HG03095 (cell line): ENCODE measurements around the gene TMEM80.

Experiments used
- ATAC-seq: cut with Tn5 transposase; IDR thresholded peaks from one replicate; pipeline ENCODE4 v1.9.1; 2021; ENCODE audit warnings: moderate library complexity; ENCODE audit not compliant: unreplicated experiment

TMEM80 gene

GRCh38 chr11:699116-699508 is 3.5 kb downstream of the TMEM80 start:
- no peak for ATAC-seq

GRCh38 chr11:699753-700152 is 4.1 kb downstream of the TMEM80 start:
- ATAC-seq = no peak

- no peak for ATAC-seq
These were observed 6.3 kb downstream of the TMEM80 start for GRCh38 chr11:701741-702461.

DNA sequence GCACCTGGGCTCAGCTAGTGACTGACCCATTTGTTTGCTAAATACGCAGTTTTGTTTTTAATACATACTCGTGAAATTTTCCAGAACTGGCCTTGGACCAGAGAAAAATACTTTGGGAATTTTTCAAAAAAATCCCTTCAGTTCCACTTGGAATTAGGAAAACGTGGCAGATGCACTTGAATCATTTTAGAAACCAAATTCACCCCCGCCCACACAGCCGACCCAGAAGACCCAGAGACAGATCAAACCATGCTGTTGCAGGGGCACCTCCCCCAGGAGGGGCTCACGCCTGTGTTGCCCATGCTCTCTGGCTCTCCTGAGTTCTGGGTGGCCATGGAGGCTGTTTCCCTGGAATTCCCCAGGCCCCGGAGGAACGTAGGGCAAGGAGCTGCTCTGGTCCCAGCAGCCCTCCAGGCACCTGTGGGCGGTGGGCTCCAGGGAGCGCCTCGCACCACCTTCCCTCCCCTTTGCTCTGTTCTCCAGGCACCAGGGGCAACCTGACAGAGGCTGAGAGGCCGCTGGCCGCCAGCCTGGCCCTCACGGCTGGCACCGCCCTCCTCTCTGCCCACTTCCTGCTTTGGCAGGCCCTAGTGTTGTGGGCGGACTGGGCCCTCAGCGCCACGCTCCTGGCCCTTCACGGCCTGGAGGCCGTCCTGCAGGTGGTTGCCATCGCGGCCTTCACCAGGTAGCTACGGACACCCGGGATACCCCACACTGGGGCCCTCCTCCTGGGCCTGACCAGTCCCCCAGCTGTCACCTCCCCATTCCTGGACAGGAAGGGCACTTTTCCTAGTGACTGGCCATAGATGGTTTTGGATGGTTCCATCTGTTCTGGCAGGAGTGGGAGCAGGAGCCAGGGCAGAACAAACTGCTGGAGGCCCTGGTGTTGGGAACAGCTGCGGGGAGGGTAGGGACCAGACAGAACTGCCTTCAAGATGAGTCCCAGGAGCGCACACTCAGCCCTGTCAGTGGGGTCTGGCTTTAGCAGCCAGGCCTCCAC is 7.1 kb downstream of the TMEM80 start:
- no peak for ATAC-seq

DNA sequence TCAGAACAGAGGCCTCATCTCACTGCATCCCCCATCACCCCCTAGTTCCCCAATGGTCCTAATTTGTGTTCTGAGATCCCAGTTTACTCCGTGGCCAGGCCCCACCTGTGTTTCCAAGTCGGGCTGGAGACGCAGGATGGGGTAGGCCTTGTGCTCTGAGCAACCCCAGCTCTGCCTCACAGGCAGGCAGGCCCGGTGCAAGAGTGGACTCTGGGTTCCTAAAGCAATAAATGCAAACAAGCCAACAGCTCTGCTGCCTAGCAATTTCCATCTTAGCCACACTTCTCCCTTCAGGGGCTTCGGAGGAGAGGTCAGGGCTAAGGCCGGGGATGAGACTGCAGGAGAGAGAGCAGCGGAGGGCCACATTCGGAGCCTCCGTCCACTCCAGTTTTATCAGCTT is 7.9 kb downstream of the TMEM80 start:
- no peak for ATAC-seq

DNA sequence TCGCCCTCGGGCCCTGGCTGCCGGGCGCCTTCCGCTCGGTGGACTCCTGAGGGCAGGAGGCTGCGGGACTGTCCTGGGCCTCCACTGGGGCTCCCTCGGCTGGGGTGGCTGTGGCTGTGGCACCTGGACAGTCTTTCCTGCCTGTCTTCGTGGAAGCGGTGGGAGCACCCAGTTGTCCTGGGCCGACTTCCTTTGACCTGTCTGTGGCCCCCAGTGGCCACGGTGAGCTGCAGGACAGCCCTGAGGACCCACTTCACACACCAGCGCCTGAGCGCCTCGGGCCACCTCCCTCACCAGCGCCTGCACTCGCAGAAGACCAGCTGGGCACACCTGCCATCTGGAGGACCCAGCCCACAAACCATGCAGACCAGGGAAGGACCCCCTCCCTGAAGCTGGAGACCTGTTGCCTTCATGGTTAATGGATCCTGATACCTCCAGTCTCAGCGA is 8.6 kb downstream of the TMEM80 start:
- ATAC-seq = no peak

DNA sequence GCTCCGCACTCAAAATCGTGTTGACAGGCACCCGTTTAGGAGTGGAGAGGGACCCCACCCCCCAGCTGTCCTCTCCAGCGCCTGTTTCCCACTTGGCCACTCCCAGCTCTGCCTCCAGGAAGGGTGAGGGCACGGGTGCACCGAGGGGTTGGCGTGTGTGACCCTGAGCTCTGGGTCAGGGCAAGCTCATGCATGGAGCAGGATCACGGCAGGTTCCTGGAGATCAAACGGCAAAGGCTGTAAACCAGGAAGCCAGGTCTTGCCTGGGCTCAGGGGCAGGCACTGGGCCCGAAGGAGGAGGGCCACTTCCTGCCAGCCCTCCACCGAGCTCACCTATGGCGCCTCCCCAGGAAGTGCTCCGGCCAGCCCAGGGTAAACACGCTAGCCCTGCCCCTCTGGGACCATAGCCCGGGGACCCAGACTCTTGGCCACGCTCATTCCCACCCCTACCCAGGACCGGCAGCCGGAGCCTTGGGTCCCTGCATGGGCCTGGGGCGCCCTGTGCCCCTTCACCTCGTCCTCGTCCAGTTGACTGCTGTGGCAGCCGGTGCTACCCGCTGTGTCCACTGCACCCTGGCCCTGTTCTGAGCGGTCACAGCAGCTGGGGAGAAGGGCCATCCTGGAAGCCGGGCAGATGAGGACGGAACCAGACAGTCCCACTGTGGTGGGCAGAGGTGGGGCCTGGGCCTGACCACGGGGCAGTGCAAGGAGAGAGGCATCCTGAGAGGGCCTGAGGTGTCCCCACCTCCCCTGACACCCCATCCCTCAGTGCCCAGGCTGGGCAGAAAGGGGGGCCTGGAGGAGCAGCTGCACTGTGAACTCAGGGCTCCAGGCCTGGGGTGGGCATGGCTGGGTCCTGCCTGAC is 9.4 kb downstream of the TMEM80 start:
- no peak for ATAC-seq

GRCh38 chr11:705646-706438 is 10.2 kb downstream of the TMEM80 start, which contains the start of gene EPS8L2:
Gene EPS8L2 (plus strand): TSS chr11:706231. CDS start chr11:709408, 3,177 bp downstream.
- no peak for ATAC-seq

- ATAC-seq = no peak
These were observed 10.9 kb downstream of the TMEM80 start for GRCh38 chr11:706439-706956.

- no peak for ATAC-seq
These were observed 11.6 kb downstream of the TMEM80 start for GRCh38 chr11:706957-707816.

- no peak for ATAC-seq
These were observed 12.3 kb downstream of the TMEM80 start for GRCh38 chr11:707817-708420.

- no peak for ATAC-seq
These were observed 12.9 kb downstream of the TMEM80 start for GRCh38 chr11:708511-708910.

DNA sequence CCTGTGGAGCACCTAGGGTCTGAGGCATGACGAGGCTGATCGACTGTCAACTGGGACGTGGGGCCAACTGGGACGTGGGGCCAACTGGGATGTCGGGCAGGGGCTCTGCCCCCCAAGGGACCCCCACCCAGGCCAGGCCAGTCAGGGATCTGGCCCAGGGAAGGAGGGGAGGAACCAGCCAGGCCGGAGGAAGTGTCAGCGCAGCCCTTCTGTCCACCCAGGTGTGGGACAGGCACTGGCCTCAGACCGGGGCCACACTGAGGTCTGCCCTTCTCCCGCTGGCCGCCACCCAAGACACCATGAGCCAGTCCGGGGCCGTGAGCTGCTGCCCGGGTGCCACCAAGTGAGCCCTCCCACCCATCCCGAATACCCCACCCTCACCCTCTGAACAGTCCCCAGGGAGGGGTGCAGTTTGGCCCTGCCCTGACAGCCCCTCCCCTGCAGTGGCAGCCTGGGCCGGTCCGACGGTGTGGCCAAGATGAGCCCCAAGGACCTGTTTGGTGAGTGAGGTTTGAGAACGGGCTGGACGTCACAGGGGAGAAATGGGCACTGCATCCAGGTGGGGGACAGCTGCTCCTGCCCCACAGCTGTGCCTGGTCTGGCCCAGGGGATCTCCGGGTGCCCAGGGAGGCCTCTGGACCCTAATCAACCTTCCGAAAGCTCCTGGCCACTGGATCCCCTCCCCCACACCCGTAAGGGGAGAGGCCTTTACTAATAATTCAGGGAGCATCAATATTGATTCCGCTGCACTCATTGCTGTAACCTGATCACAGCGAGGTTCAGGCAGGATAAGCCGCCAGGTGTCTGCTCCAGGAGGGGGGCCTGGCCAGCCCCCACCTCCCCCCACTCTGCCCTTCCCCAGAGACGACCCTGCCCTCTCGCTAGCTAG is 13.7 kb downstream of the TMEM80 start:
- no peak for ATAC-seq

GRCh38 chr11:714436-714835 is 18.8 kb downstream of the TMEM80 start:
- no peak for ATAC-seq

DNA sequence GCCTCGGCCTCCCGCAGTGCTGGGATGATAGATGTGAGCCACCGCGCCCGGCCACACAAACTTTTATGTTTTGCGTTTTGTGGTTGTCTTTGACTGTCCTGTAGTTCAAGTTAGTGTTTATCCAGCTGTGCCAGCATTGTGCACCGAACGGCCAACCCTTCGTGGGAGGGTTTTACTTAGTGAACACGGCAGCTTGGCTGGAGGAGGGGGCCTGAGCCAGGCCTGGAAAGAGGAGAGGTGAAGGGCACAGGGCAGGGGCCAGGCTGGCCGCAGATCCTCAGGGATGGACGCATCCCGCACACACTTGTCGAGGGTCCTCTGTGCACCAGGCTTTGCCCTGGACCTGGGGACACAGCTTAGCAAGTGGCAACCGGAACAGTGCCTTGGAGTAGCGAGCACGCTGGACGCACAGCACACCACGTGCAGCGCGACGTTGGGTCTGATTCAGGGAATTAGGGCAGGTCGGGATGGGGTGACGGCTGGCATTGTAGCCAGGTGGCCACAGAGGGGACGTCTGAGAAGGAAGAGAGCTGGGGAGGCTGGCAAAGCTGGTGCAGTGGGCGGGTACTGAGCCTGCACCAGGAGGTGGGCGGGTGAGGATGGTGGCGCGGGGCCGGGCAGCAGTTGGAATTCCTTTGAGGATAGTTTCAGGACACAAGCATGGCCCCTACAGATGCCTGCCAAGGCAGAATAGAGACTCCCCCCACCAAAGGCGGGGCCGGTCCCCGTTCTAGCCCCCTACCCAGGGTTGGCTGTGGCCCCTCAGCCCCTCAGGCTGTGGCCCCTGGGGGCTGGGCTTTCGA is 23.8 kb downstream of the TMEM80 start:
- ATAC-seq = no peak

- ATAC-seq = no peak
These were observed 24.5 kb downstream of the TMEM80 start for GRCh38 chr11:720017-720641.
